WTC11 (cell line): Measurements from ENCODE around the gene UNC93A. TPM values are rescaled to one million over a fixed set of nuclear protein-coding genes. Genes with fewer than 3 reads are reported as not detected.
"Not testable (repeated sequence)": the region's sequence is repeated elsewhere in the genome, so short reads cannot be mapped to it uniquely, and the experiment has no call there.

Experiments
- ATAC-seq: fragments of 200-7000 bp; cut with Tn5 transposase; 2 replicates; pipeline ENCODE4 v1.10.0; 2021; ENCODE audit warnings: mild to moderate bottlenecking, moderate library complexity
- CTCF ChIA-PET: fragments of 300-600 bp; sonication (Branson Sonifier 250); formaldehyde crosslinking; loops from one replicate; lab custom pipeline; 2021; ENCODE audit warnings: antibody characterized with exemption; lab: Charles Lee
- POLR2A ChIA-PET: fragments of 350-600 bp; sonication (Branson Sonifier 250); formaldehyde crosslinking; loops from one replicate; lab custom pipeline; 2021; ENCODE audit warnings: antibody characterized with exemption; lab: Charles Lee
- DNase-seq: peaks from one replicate; pipeline ENCODE4 v3.0.0; 2021; ENCODE audit warnings: low spot score
- H3K27ac Mint-ChIP-seq: 2 replicates; pipeline ENCODE4 v1.8.0; 2021; ENCODE audit warnings: mixed read lengths
- H3K27me3 Mint-ChIP-seq: 2 replicates; pipeline ENCODE4 v1.8.0; 2021; ENCODE audit warnings: low read depth, mild to moderate bottlenecking, moderate library complexity, mixed read lengths
- H3K36me3 Mint-ChIP-seq: 2 replicates; pipeline ENCODE4 v1.8.0; 2021; ENCODE audit warnings: mixed read lengths
- H3K4me1 Mint-ChIP-seq: 2 replicates; pipeline ENCODE4 v1.8.0; 2022; ENCODE audit warnings: mixed read lengths
- H3K4me3 Mint-ChIP-seq: 2 replicates; pipeline ENCODE4 v1.8.0; 2021; ENCODE audit warnings: mild to moderate bottlenecking, moderate library complexity, mixed read lengths
- H3K9me3 Mint-ChIP-seq: 2 replicates; pipeline ENCODE4 v1.8.0; 2021; ENCODE audit warnings: mixed read lengths
- AFF4 ChIP-seq: sonication (generic); formaldehyde crosslinking; IDR thresholded peaks from 2 replicates; pipeline ENCODE4 v1.8.1; 2023; ENCODE audit warnings: mild to moderate bottlenecking, missing genetic modification reagents, borderline replicate concordance
- ATF1 ChIP-seq: sonication (generic); formaldehyde crosslinking; IDR thresholded peaks from 2 replicates; pipeline ENCODE4 v1.8.1; 2023; ENCODE audit warnings: mild to moderate bottlenecking, moderate library complexity, missing genetic modification reagents
- ATF6 ChIP-seq: sonication (generic); formaldehyde crosslinking; IDR thresholded peaks from 2 replicates; pipeline ENCODE4 v1.8.1; 2023; ENCODE audit warnings: mild to moderate bottlenecking, missing genetic modification reagents
- IRF2 ChIP-seq: sonication (generic); formaldehyde crosslinking; IDR thresholded peaks from 2 replicates; pipeline ENCODE4 v1.8.0; 2022; ENCODE audit warnings: low read depth, missing genetic modification reagents, borderline replicate concordance
- JAZF1 ChIP-seq: fragments of 250-450 bp; sonication (Bioruptor Pico); IDR thresholded peaks from 2 replicates; pipeline ENCODE4 v1.9.0; 2021; ENCODE audit warnings: moderate library complexity, mild to moderate bottlenecking, inconsistent platforms
- NR1H2 ChIP-seq: sonication (generic); formaldehyde crosslinking; IDR thresholded peaks from 2 replicates; pipeline ENCODE4 v1.9.0; 2021; ENCODE audit warnings: mild to moderate bottlenecking, moderate library complexity, missing genetic modification reagents
- ZNF416 ChIP-seq: fragments of 250-450 bp; sonication (Bioruptor Pico); IDR thresholded peaks from 2 replicates; pipeline ENCODE4 v1.9.0; 2021; ENCODE audit warnings: mild to moderate bottlenecking, inconsistent platforms
- total RNA-seq: library from RNA; stranded (reverse); gene quantifications from 3 replicates; pipeline ENCODE4 v1.2.3, GENCODE V29; 2021
- TF ChIP-seq, protein P1 (sequence below): sonication (generic); formaldehyde crosslinking; IDR thresholded peaks from 2 replicates; pipeline ENCODE4 v1.8.1; 2022; ENCODE audit warnings: mild to moderate bottlenecking, moderate library complexity, missing genetic modification reagents

The UNC93A gene
- total RNA-seq, 1 experiment from 2014 or later = 0.70 TPM

- H3K4me1 Mint-ChIP-seq = no peaks in the 10 kb centered on the region; the same call in 1 of the 2 replicates
- CTCF ChIA-PET = no interaction called here
- TF ChIP-seq JAZF1 (CRISPR knock-in tag) = no peak
- no peak for TF ChIP-seq NR1H2 (CRISPR knock-in tag)
- TF ChIP-seq, protein P1, sequence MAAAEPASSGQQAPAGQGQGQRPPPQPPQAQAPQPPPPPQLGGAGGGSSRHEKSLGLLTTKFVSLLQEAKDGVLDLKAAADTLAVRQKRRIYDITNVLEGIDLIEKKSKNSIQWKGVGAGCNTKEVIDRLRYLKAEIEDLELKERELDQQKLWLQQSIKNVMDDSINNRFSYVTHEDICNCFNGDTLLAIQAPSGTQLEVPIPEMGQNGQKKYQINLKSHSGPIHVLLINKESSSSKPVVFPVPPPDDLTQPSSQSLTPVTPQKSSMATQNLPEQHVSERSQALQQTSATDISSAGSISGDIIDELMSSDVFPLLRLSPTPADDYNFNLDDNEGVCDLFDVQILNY = no peak
- no peak for TF ChIP-seq AFF4
- no peak for TF ChIP-seq ATF6 (CRISPR knock-in tag)
- TF ChIP-seq ATF1 (CRISPR knock-in tag) = no peak
- TF ChIP-seq ZNF416 (CRISPR knock-in tag) = no peak
- TF ChIP-seq IRF2 (CRISPR knock-in tag) = no peak
- TF ChIP-seq, all 79 proteins: peak for 0
- POLR2A ChIA-PET = no interaction called here
- peaks cover 16% of the 10 kb centered on the region for H3K27me3 Mint-ChIP-seq
- H3K36me3 Mint-ChIP-seq = peaks cover 16% of the 10 kb centered on the region
- H3K27ac Mint-ChIP-seq = no peak overlapping the region
- ATAC-seq (no peak), DNase-seq (no peak)
- no peak overlapping the region for H3K4me3 Mint-ChIP-seq
- H3K9me3 Mint-ChIP-seq = peaks cover 14% of the 10 kb centered on the region
Observed at GRCh38 chr6:167356874-167357273, 65.8 kb downstream of the UNC93A start.

- H3K4me1 Mint-ChIP-seq, DNase-seq, CTCF ChIA-PET, H3K4me3 Mint-ChIP-seq, H3K9me3 Mint-ChIP-seq, H3K27me3 Mint-ChIP-seq, H3K27ac Mint-ChIP-seq, POLR2A ChIA-PET, H3K36me3 Mint-ChIP-seq: not testable (repeated sequence)
- ATAC-seq = peak; percentile 73
Observed at GRCh38 chr6:167358394-167358793, 67.3 kb downstream of the UNC93A start.

GRCh38 chr6:167361170-167361569 is 70.1 kb downstream of the UNC93A start:
- POLR2A ChIA-PET, H3K27ac Mint-ChIP-seq, DNase-seq, H3K4me1 Mint-ChIP-seq, CTCF ChIA-PET, H3K4me3 Mint-ChIP-seq, H3K36me3 Mint-ChIP-seq, ATAC-seq, H3K27me3 Mint-ChIP-seq: not testable (repeated sequence)
- peaks cover 14% of the 10 kb centered on the region for H3K9me3 Mint-ChIP-seq

Other genes starting within 250 kb of the UNC93A start
- not detected in 3 replicates for gene CCR6, start 168.2 kb upstream of the UNC93A start, total RNA-seq
- not detected in 3 replicates for gene GPR31, start 133.3 kb upstream of the UNC93A start, total RNA-seq
- gene TTLL2, start 33.8 kb downstream of the UNC93A start, total RNA-seq = not detected in 3 replicates